HEK293 (cell line): ENCODE results near the gene SYNPO2.

ENCODE experiments used
- GLIS1 ChIP-seq: fragments of 450-650 bp; formaldehyde crosslinking; IDR thresholded peaks from 2 replicates; pipeline ENCODE4 v1.5.1; 2016; ENCODE audit warnings: missing biosample characterization, missing genetic modification characterization
- HIC1 ChIP-seq: fragments of 450-650 bp; formaldehyde crosslinking; IDR thresholded peaks from 2 replicates; pipeline ENCODE4 v1.5.1; 2016; ENCODE audit warnings: missing biosample characterization, missing genetic modification characterization
- IKZF3 ChIP-seq: fragments of 450-650 bp; IDR thresholded peaks from 2 replicates; pipeline ENCODE4 v1.5.0; 2018; ENCODE audit warnings: missing biosample characterization, mild to moderate bottlenecking, missing genetic modification characterization, moderate library complexity
- KLF1 ChIP-seq: fragments of 450-650 bp; formaldehyde crosslinking; IDR thresholded peaks from 2 replicates; pipeline ENCODE4 v1.5.1; 2016; ENCODE audit warnings: missing biosample characterization, missing genetic modification characterization
- KLF16 ChIP-seq: fragments of 450-650 bp; formaldehyde crosslinking; IDR thresholded peaks from 2 replicates; pipeline ENCODE4 v1.5.1; 2017; ENCODE audit warnings: missing biosample characterization, missing genetic modification characterization
- KLF8 ChIP-seq: fragments of 450-650 bp; formaldehyde crosslinking; IDR thresholded peaks from 2 replicates; pipeline ENCODE4 v1.5.1; 2016; ENCODE audit warnings: missing biosample characterization, missing genetic modification characterization
- SP3 ChIP-seq: fragments of 450-650 bp; formaldehyde crosslinking; IDR thresholded peaks from 2 replicates; pipeline ENCODE4 v1.5.1; 2016; ENCODE audit warnings: missing biosample characterization, missing genetic modification characterization
- TRIM28 ChIP-seq: IDR thresholded peaks from 2 replicates; pipeline ENCODE4 v1.6.1; 2011; ENCODE audit warnings: low read length, control low read depth, borderline replicate concordance
- ZBTB11 ChIP-seq: fragments of 450-650 bp; formaldehyde crosslinking; conservative IDR thresholded peaks from 2 replicates; pipeline ENCODE4 v1.5.1; 2016; ENCODE audit warnings: low read depth, missing biosample characterization, missing genetic modification characterization
- ZFP3 ChIP-seq: fragments of 450-650 bp; formaldehyde crosslinking; IDR thresholded peaks from 2 replicates; pipeline ENCODE4 v1.5.1; 2016; ENCODE audit warnings: low read depth, missing biosample characterization, missing genetic modification characterization
- ZFP37 ChIP-seq: fragments of 450-650 bp; formaldehyde crosslinking; IDR thresholded peaks from 2 replicates; pipeline ENCODE4 v1.5.1; 2016; ENCODE audit warnings: missing biosample characterization, missing genetic modification characterization
- ZNF10 ChIP-seq: fragments of 450-650 bp; formaldehyde crosslinking; IDR thresholded peaks from 2 replicates; pipeline ENCODE4 v1.5.1; 2017; ENCODE audit warnings: missing biosample characterization, missing genetic modification characterization
- ZNF138 ChIP-seq: fragments of 450-650 bp; formaldehyde crosslinking; IDR thresholded peaks from 2 replicates; pipeline ENCODE4 v1.5.1; 2016; ENCODE audit warnings: missing biosample characterization, missing genetic modification characterization, borderline replicate concordance
- ZNF2 ChIP-seq: fragments of 450-650 bp; formaldehyde crosslinking; IDR thresholded peaks from 2 replicates; pipeline ENCODE4 v1.5.1; 2016; ENCODE audit warnings: missing biosample characterization, missing genetic modification characterization
- ZNF394 ChIP-seq: fragments of 450-650 bp; formaldehyde crosslinking; IDR thresholded peaks from 2 replicates; pipeline ENCODE4 v1.5.1; 2016; ENCODE audit warnings: missing biosample characterization, missing genetic modification characterization, mild to moderate bottlenecking, moderate library complexity, borderline replicate concordance
- ZNF521 ChIP-seq: fragments of 450-650 bp; formaldehyde crosslinking; IDR thresholded peaks from 2 replicates; pipeline ENCODE4 v1.5.1; 2017; ENCODE audit warnings: missing biosample characterization, mild to moderate bottlenecking, missing genetic modification characterization
- ZNF544 ChIP-seq: fragments of 450-650 bp; formaldehyde crosslinking; IDR thresholded peaks from 2 replicates; pipeline ENCODE4 v1.5.0; 2017; ENCODE audit warnings: missing biosample characterization, missing genetic modification characterization
- ZNF560 ChIP-seq: fragments of 450-650 bp; formaldehyde crosslinking; IDR thresholded peaks from 2 replicates; pipeline ENCODE4 v1.5.1; 2017; ENCODE audit warnings: missing biosample characterization, missing genetic modification characterization, borderline replicate concordance
- ZNF561 ChIP-seq: fragments of 450-650 bp; IDR thresholded peaks from 2 replicates; pipeline ENCODE4 v1.5.1; 2018; ENCODE audit warnings: missing biosample characterization, missing genetic modification characterization, borderline replicate concordance
- ZNF777 ChIP-seq: fragments of 450-650 bp; formaldehyde crosslinking; IDR thresholded peaks from 2 replicates; pipeline ENCODE4 v1.5.1; 2017; ENCODE audit warnings: missing biosample characterization, missing genetic modification characterization, borderline replicate concordance
- ZNF843 ChIP-seq: fragments of 450-650 bp; formaldehyde crosslinking; IDR thresholded peaks from 2 replicates; pipeline ENCODE4 v1.5.1; 2016; ENCODE audit warnings: missing biosample characterization, missing genetic modification characterization
- TF ChIP-seq, protein P1 (sequence below): fragments of 450-650 bp; formaldehyde crosslinking; IDR thresholded peaks from 2 replicates; pipeline ENCODE4 v1.5.1; 2016; ENCODE audit warnings: missing biosample characterization, missing genetic modification characterization
- TF ChIP-seq, protein P2 (sequence below): fragments of 450-650 bp; formaldehyde crosslinking; IDR thresholded peaks from 2 replicates; pipeline ENCODE4 v1.5.1; 2016; ENCODE audit warnings: missing biosample characterization, missing genetic modification characterization
- TF ChIP-seq, protein P3 (sequence below): fragments of 450-650 bp; formaldehyde crosslinking; IDR thresholded peaks from 2 replicates; pipeline ENCODE4 v1.5.1; 2016; ENCODE audit warnings: missing biosample characterization, missing genetic modification characterization, low read depth
- TF ChIP-seq, protein P4 (sequence below): fragments of 450-650 bp; formaldehyde crosslinking; IDR thresholded peaks from 2 replicates; pipeline ENCODE4 v1.5.1; 2017; ENCODE audit warnings: missing biosample characterization, missing genetic modification characterization

SYNPO2 gene

GRCh38 chr4:118888666-118889311, at the start of gene SYNPO2 (continued):
- TF ChIP-seq, protein P1, sequence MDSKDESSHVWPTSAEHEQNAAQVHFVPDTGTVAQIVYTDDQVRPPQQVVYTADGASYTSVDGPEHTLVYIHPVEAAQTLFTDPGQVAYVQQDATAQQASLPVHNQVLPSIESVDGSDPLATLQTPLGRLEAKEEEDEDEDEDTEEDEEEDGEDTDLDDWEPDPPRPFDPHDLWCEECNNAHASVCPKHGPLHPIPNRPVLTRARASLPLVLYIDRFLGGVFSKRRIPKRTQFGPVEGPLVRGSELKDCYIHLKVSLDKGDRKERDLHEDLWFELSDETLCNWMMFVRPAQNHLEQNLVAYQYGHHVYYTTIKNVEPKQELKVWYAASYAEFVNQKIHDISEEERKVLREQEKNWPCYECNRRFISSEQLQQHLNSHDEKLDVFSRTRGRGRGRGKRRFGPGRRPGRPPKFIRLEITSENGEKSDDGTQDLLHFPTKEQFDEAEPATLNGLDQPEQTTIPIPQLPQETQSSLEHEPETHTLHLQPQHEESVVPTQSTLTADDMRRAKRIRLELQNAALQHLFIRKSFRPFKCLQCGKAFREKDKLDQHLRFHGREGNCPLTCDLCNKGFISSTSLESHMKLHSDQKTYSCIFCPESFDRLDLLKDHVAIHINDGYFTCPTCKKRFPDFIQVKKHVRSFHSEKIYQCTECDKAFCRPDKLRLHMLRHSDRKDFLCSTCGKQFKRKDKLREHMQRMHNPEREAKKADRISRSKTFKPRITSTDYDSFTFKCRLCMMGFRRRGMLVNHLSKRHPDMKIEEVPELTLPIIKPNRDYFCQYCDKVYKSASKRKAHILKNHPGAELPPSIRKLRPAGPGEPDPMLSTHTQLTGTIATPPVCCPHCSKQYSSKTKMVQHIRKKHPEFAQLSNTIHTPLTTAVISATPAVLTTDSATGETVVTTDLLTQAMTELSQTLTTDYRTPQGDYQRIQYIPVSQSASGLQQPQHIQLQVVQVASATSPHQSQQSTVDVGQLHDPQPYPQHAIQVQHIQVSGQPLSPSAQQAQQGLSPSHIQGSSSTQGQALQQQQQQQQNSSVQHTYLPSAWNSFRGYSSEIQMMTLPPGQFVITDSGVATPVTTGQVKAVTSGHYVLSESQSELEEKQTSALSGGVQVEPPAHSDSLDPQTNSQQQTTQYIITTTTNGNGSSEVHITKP = peak; percentile 56; the same call in 1 of the 2 replicates
- TF ChIP-seq KLF1 (tag by site-specific recombination) = peak; percentile 60
- peak; percentile 46; the same call in 1 of the 2 replicates for TF ChIP-seq SP3
- TF ChIP-seq ZFP37 = peak; percentile 99
- no peak for TF ChIP-seq ZNF10 (tag by site-specific recombination)
- peak; percentile 100 for TF ChIP-seq ZNF561 (tag by site-specific recombination)
- TF ChIP-seq, protein P2, sequence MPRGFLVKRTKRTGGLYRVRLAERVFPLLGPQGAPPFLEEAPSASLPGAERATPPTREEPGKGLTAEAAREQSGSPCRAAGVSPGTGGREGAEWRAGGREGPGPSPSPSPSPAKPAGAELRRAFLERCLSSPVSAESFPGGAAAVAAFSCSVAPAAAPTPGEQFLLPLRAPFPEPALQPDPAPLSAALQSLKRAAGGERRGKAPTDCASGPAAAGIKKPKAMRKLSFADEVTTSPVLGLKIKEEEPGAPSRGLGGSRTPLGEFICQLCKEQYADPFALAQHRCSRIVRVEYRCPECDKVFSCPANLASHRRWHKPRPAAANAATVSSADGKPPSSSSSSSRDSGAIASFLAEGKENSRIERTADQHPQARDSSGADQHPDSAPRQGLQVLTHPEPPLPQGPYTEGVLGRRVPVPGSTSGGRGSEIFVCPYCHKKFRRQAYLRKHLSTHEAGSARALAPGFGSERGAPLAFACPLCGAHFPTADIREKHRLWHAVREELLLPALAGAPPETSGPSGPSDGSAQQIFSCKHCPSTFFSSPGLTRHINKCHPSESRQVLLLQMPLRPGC (tag by site-specific recombination) = no peak
- TF ChIP-seq GLIS1 (tag by site-specific recombination) = peak; percentile 41; the same call in 1 of the 2 replicates
- 0 out of 2 replicates have a peak, but pooled peaks have one; percentile 42 for TF ChIP-seq IKZF3
- TF ChIP-seq ZNF521 (tag by site-specific recombination) = no peak
- TF ChIP-seq, protein P3, sequence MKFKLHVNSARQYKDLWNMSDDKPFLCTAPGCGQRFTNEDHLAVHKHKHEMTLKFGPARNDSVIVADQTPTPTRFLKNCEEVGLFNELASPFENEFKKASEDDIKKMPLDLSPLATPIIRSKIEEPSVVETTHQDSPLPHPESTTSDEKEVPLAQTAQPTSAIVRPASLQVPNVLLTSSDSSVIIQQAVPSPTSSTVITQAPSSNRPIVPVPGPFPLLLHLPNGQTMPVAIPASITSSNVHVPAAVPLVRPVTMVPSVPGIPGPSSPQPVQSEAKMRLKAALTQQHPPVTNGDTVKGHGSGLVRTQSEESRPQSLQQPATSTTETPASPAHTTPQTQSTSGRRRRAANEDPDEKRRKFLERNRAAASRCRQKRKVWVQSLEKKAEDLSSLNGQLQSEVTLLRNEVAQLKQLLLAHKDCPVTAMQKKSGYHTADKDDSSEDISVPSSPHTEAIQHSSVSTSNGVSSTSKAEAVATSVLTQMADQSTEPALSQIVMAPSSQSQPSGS (tag by site-specific recombination) = peak; percentile 43; the same call in 1 of the 2 replicates
- no peak for TF ChIP-seq ZNF138 (tag by site-specific recombination)
- TF ChIP-seq, protein P4, sequence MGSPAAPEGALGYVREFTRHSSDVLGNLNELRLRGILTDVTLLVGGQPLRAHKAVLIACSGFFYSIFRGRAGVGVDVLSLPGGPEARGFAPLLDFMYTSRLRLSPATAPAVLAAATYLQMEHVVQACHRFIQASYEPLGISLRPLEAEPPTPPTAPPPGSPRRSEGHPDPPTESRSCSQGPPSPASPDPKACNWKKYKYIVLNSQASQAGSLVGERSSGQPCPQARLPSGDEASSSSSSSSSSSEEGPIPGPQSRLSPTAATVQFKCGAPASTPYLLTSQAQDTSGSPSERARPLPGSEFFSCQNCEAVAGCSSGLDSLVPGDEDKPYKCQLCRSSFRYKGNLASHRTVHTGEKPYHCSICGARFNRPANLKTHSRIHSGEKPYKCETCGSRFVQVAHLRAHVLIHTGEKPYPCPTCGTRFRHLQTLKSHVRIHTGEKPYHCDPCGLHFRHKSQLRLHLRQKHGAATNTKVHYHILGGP (tag by site-specific recombination) = peak; percentile 96
- TF ChIP-seq ZNF777 = no peak
- peak; percentile 64 for TF ChIP-seq TRIM28
- peak; percentile 56; the same call in 1 of the 2 replicates for TF ChIP-seq HIC1 (tag by site-specific recombination)
- peak; percentile 97 for TF ChIP-seq KLF16 (tag by site-specific recombination)
- peak; percentile 99 for TF ChIP-seq ZNF2 (tag by site-specific recombination)
- TF ChIP-seq ZNF560 (tag by site-specific recombination) = no peak
- no peak for TF ChIP-seq ZNF843 (tag by site-specific recombination)
- 0 out of 2 replicates have a peak, but pooled peaks have one; percentile 25 for TF ChIP-seq ZBTB11
- no peak for TF ChIP-seq ZFP3 (tag by site-specific recombination)
- no peak for TF ChIP-seq ZNF544 (tag by site-specific recombination)
- peak; percentile 33; the same call in 1 of the 2 replicates for TF ChIP-seq KLF8
- TF ChIP-seq ZNF394 (tag by site-specific recombination) = peak; percentile 67; the same call in 1 of the 2 replicates
